IMR-90 (cell line): Measurements from ENCODE around the gene ADRA2B. TPM values are rescaled to one million over a fixed set of nuclear protein-coding genes. Genes with fewer than 3 reads are reported as not detected.

Experiments used
- ATAC-seq: fragments of 200-7000 bp; cut with Tn5 transposase; 2 replicates; pipeline ENCODE4 v1.9.1; 2020; ENCODE audit warnings: low read depth, mild to moderate bottlenecking, moderate library complexity
- BruUV-seq: library from RNA; stranded (reverse); fragments of 400-500 nt; replicated peaks from 2 replicates; lab custom pipeline; 2021; lab: Mats Ljungman, UMichigan
- CTCF ChIA-PET: fragments of 300-600 bp; formaldehyde crosslinking; extraction: SDS; loops from one replicate; lab custom pipeline; 2021; ENCODE audit warnings: antibody characterized with exemption; lab: Yijun Ruan, JAX
- POLR2A ChIA-PET: fragments of 300-600 bp; sonication (Branson Sonifier 250); formaldehyde crosslinking; loops from one replicate; lab custom pipeline; 2022; ENCODE audit warnings: antibody characterized with exemption; ENCODE audit not compliant: unreplicated experiment; lab: Charles Lee
- DNase-seq: peaks from one replicate; pipeline ENCODE4 v3.0.0; 2013
- H2AFZ ChIP-seq: replicated peaks from 2 replicates; pipeline ENCODE3; 2013; ENCODE audit warnings: low read length, mild to moderate bottlenecking; ENCODE audit not compliant: poor library complexity
- H2AK5ac ChIP-seq: 2 replicates; pipeline ENCODE4 v1.6.1; 2013; ENCODE audit warnings: low read depth, low read length, inconsistent platforms
- H2AK9ac ChIP-seq: replicated peaks from 2 replicates; pipeline ENCODE3; 2013; ENCODE audit warnings: mild to moderate bottlenecking, low read depth, low read length, moderate library complexity; ENCODE audit not compliant: poor library complexity
- H2BK120ac ChIP-seq: 2 replicates; pipeline ENCODE4 v1.6.1; 2013; ENCODE audit warnings: low read depth, low read length, inconsistent platforms
- H2BK15ac ChIP-seq: 3 replicates; pipeline ENCODE4 v1.6.1; 2013; ENCODE audit warnings: low read depth, low read length, inconsistent platforms
- H2BK20ac ChIP-seq: 2 replicates; pipeline ENCODE4 v1.6.1; 2013; ENCODE audit warnings: low read depth, mild to moderate bottlenecking, inconsistent platforms, low read length, moderate library complexity
- H2BK5ac ChIP-seq: 2 replicates; pipeline ENCODE4 v1.6.1; 2013; ENCODE audit warnings: mild to moderate bottlenecking, low read depth, low read length, inconsistent platforms; ENCODE audit not compliant: poor library complexity, severe bottlenecking
- H3K14ac ChIP-seq: replicated peaks from 2 replicates; pipeline ENCODE4 v1.6.1; 2013; ENCODE audit warnings: low read depth, low read length, inconsistent platforms
- H3K18ac ChIP-seq: 2 replicates; pipeline ENCODE4 v1.6.1; 2013; ENCODE audit warnings: low read depth, low read length, control low read depth
- H3K23ac ChIP-seq: 2 replicates; pipeline ENCODE4 v1.6.1; 2013; ENCODE audit warnings: low read depth, low read length, inconsistent platforms
- H3K27ac ChIP-seq: 2 replicates; pipeline ENCODE4 v1.5.1; 2013; ENCODE audit warnings: mild to moderate bottlenecking, control low read depth, low read length; ENCODE audit not compliant: insufficient read depth
- H3K27me3 ChIP-seq: 2 replicates; pipeline ENCODE4 v1.6.1; 2013; ENCODE audit warnings: low read length; ENCODE audit not compliant: control insufficient read depth, insufficient read depth
- H3K36me3 ChIP-seq: 2 replicates; pipeline ENCODE4 v1.6.1; 2013; ENCODE audit warnings: low read length, mixed read lengths; ENCODE audit not compliant: control insufficient read depth, insufficient read depth
- H3K4ac ChIP-seq: 2 replicates; pipeline ENCODE4 v1.6.1; 2013; ENCODE audit warnings: low read depth, low read length, inconsistent platforms
- H3K4me1 ChIP-seq: 2 replicates; pipeline ENCODE4 v1.6.1; 2013; ENCODE audit warnings: low read length, mixed read lengths; ENCODE audit not compliant: control insufficient read depth, insufficient read depth
- H3K4me2 ChIP-seq: 2 replicates; pipeline ENCODE4 v1.6.1; 2013; ENCODE audit warnings: low read depth, mild to moderate bottlenecking, control low read depth, low read length, moderate library complexity
- H3K4me3 ChIP-seq: 2 replicates; pipeline ENCODE4 v1.5.1; 2013; ENCODE audit warnings: low read depth, mild to moderate bottlenecking, control low read depth, low read length, moderate library complexity; ENCODE audit not compliant: insufficient read depth
- H3K56ac ChIP-seq: 2 replicates; pipeline ENCODE4 v1.6.1; 2013; ENCODE audit warnings: low read length, inconsistent platforms; ENCODE audit not compliant: insufficient read depth; ENCODE audit errors: extremely low read depth
- H3K79me1 ChIP-seq, 2 experiments: 2 replicates each; pipeline ENCODE4 v1.6.1; 2013; ENCODE audit warnings: low read length in 2 of 2, inconsistent platforms in 1 of 2, low read depth in 1 of 2
- H3K9ac ChIP-seq: 2 replicates; pipeline ENCODE4 v1.6.1; 2013; ENCODE audit warnings: low read depth, low read length, control low read depth
- H3K9me1 ChIP-seq: 2 replicates; pipeline ENCODE4 v1.6.1; 2013; ENCODE audit warnings: low read length, inconsistent platforms; ENCODE audit not compliant: insufficient read depth
- H3K9me3 ChIP-seq: 2 replicates; pipeline ENCODE4 v1.6.1; 2013; ENCODE audit warnings: low read length; ENCODE audit not compliant: control insufficient read depth, insufficient read depth
- H4K20me1 ChIP-seq: 2 replicates; pipeline ENCODE4 v1.6.1; 2013; ENCODE audit warnings: low read length, inconsistent platforms; ENCODE audit not compliant: insufficient read depth
- H4K5ac ChIP-seq: 2 replicates; pipeline ENCODE4 v1.6.1; 2013; ENCODE audit warnings: mild to moderate bottlenecking, low read depth, low read length, control low read depth
- H4K8ac ChIP-seq, 2 experiments: 2 replicates each; pipeline ENCODE4 v1.6.1; 2013; ENCODE audit warnings: low read depth in 2 of 2, low read length in 2 of 2, control low read depth in 1 of 2, inconsistent platforms in 1 of 2
- H4K91ac ChIP-seq: 2 replicates; pipeline ENCODE4 v1.6.1; 2013; ENCODE audit warnings: low read depth, low read length, inconsistent platforms; ENCODE audit not compliant: insufficient read depth
- BHLHE40 ChIP-seq: fragments of 150-350 bp; IDR thresholded peaks from 2 replicates; pipeline ENCODE4 v1.6.1; 2016; ENCODE audit warnings: mild to moderate bottlenecking, low read depth, low read length
- CHD1 ChIP-seq: IDR thresholded peaks from 2 replicates; pipeline ENCODE4 v1.6.1; 2012; ENCODE audit warnings: low read depth, low read length, improper control_type of control experiment
- CTCF ChIP-seq: conservative IDR thresholded peaks from 2 replicates; pipeline ENCODE4 v1.5.1; 2012; ENCODE audit warnings: mild to moderate bottlenecking, low read depth, low read length, improper control_type of control experiment
- ELK1 ChIP-seq: fragments of 150-350 bp; IDR thresholded peaks from 2 replicates; pipeline ENCODE4 v1.6.1; 2016; ENCODE audit warnings: low read depth, mild to moderate bottlenecking, low read length, moderate library complexity, borderline replicate concordance
- FOS ChIP-seq: fragments of 150-350 bp; IDR thresholded peaks from 2 replicates; pipeline ENCODE4 v1.6.1; 2016; ENCODE audit warnings: low read depth, low read length
- MAZ ChIP-seq: IDR thresholded peaks from 2 replicates; pipeline ENCODE4 v1.6.1; 2012; ENCODE audit warnings: low read depth, mild to moderate bottlenecking, low read length, improper control_type of control experiment, moderate library complexity, borderline replicate concordance
- MXI1 ChIP-seq: IDR thresholded peaks from 2 replicates; pipeline ENCODE4 v1.6.1; 2012; ENCODE audit warnings: low read depth, mild to moderate bottlenecking, low read length, moderate library complexity, borderline replicate concordance
- NFE2L2 ChIP-seq: fragments of 150-350 bp; IDR thresholded peaks from 2 replicates; pipeline ENCODE4 v1.6.1; 2016; ENCODE audit warnings: low read depth, mild to moderate bottlenecking, low read length
- POLR2A ChIP-seq: IDR thresholded peaks from 2 replicates; pipeline ENCODE4 v1.6.1; 2012; ENCODE audit warnings: mild to moderate bottlenecking, low read depth, low read length
- RAD21 ChIP-seq: IDR thresholded peaks from 2 replicates; pipeline ENCODE4 v1.6.1; 2012; ENCODE audit warnings: low read length, improper control_type of control experiment
- RCOR1 ChIP-seq: IDR thresholded peaks from 2 replicates; pipeline ENCODE4 v1.6.1; 2012; ENCODE audit warnings: mild to moderate bottlenecking, low read length, improper control_type of control experiment; ENCODE audit not compliant: insufficient replicate concordance
- RFX5 ChIP-seq: IDR thresholded peaks from 2 replicates; pipeline ENCODE4 v1.8.0; 2012; ENCODE audit warnings: low read depth, mild to moderate bottlenecking, low read length, moderate library complexity
- SMC3 ChIP-seq: fragments of 150-350 bp; IDR thresholded peaks from 2 replicates; pipeline ENCODE4 v1.6.1; 2016; ENCODE audit warnings: low read depth, mild to moderate bottlenecking, antibody characterized with exemption, low read length, moderate library complexity
- USF2 ChIP-seq: fragments of 150-350 bp; IDR thresholded peaks from 2 replicates; pipeline ENCODE4 v1.6.1; 2017; ENCODE audit warnings: mild to moderate bottlenecking, antibody characterized with exemption, low read length, low read depth
- WGBS, 2 experiments: methylation state at CpG; one replicate each; pipeline versions ENCODE4 v1.1.5 to v1.1.7; 2013; ENCODE audit warnings: missing lambda C conversion rate in 2 of 2; ENCODE audit not compliant: insufficient read length in 1 of 2; ENCODE audit errors: extremely low coverage in 2 of 2; 5-methylcytosine and 5-hydroxymethylcytosine counted together
- dilution Hi-C: fragments of 300-500 bp; cut with HindIII; formaldehyde crosslinking; loops from one replicate; pipeline ENCODE4 v1.14.3; 2018; ENCODE audit warnings: low sequenced_read_pairs; ENCODE audit not compliant: unreplicated experiment
- in situ Hi-C: fragments of 300-500 bp; cut with MboI; formaldehyde crosslinking; loops from 3 replicates; pipeline ENCODE4 v1.14.3; 2019; ENCODE audit warnings: low sequenced_read_pairs, inconsistent platforms, mixed read lengths
- intact Hi-C: fragments of 100-400 bp; cut with micrococcal nuclease; formaldehyde crosslinking; loops from 2 replicates; pipeline ENCODE4 v1.10.0; 2022
- polyA plus RNA-seq, 3 experiments: library from polyadenylated mRNA; depleted of rRNA; stranded (reverse); fragments of >200 nt; gene quantifications; 2 replicates each; pipeline ENCODE4 v1.2.3, GENCODE V29; 2012; ENCODE audit warnings: low replicate concordance in 1 of 3
- total RNA-seq: library from RNA; depleted of rRNA; stranded (reverse); fragments of >200 nt; gene quantifications from 2 replicates; pipeline ENCODE4 v1.2.3, GENCODE V29; 2012

ADRA2B gene
- total and polyA plus RNA-seq, 2 of the 4 experiments (the other 2 are of a cell fraction): not detected

DNA sequence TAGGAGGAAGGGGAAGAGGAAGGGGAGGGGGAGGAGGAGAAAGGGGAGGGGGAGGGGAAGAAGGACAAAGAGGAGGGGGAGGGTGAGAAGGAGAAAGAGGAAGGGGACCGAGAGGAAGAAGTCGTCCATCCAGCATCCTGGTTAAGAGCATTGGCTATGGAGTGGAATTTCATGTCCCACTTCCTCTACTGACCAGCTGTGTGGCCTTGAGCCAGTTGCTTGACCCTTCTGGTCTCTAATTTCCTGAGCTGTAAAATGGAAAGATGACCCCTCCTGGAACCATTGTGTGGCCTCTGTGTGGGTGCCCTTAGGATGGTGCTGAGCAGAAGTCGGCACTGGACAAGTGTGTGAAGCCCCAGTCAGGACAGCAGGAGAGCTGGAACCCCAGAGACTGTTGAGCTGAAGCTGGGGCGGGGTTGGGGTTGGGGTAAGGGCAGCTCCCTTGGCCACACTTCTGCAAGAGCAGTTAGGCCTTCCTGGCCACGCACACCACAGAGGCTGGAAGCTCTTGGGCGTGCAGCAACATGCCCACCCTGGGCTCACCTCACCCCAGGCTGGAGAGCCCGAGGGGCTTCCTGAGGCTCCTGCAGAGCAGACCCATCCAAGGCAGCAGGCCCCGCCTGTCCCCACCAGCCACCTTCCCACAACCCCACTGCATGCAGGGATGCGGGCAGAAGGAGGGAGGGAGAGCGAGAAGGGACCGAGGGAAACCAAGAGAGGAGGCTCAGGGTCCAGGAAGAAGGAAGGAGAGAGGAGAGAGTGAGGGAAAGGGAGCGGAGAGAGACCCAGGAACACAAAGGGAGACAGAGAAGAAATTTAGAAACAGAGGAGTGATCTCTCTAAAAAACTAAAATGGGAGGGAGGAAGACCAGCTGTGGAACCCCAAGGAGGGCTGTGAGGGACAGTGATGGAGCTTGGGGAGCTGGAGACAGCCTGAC lies 16.2 kb downstream of the ADRA2B start:
- Histone ChIP-seq H4K91ac (no peak overlapping the region), H2AFZ (no peak overlapping the region), H3K9me1 (no peaks in the 10 kb centered on the region), H3K27me3 (peaks cover 16% of the 10 kb centered on the region), H2AK5ac (no peak overlapping the region), H2BK20ac (no peak overlapping the region), H2AK9ac (no peak overlapping the region), H4K5ac (no peak overlapping the region), H4K20me1 (no peaks in the 10 kb centered on the region), H3K79me1 (no peaks in the 10 kb centered on the region), H3K18ac (no peak overlapping the region), H2BK5ac (no peak overlapping the region), H3K23ac (no peak overlapping the region), H3K4ac (no peak overlapping the region), H4K8ac (no peak overlapping the region), H2BK15ac (no peak overlapping the region), H2BK120ac (no peak overlapping the region), H3K9me3 (peaks cover 6% of the 10 kb centered on the region), H3K56ac (no peak overlapping the region), H3K4me2 (no peak overlapping the region), H3K27ac (no peak overlapping the region), H3K4me3 (no peak overlapping the region), H3K4me1 (peaks cover 2% of the 10 kb centered on the region; the same call in 1 of the 2 replicates), H3K9ac (no peak overlapping the region), H3K36me3 (no peaks in the 10 kb centered on the region), H3K14ac (no peak overlapping the region)
- in situ Hi-C loops (loop anchor here (25.0 kb wide), 1 partner anchor 88 kb away; no protein-coding TSS in a partner anchor), intact Hi-C loops (no loop called here), dilution Hi-C loops (no loop called here)
- BruUV-seq: no TSS peak
- CTCF ChIA-PET: interaction anchor here (1.2 kb wide), 1 partner anchor 17 kb away, joined by 4 read pairs; no protein-coding TSS in a partner anchor
- WGBS, 2 experiments: no CpG with 5 or more reads among the region's 12 CpGs
- ATAC-seq (no peak), DNase-seq (no peak)
- POLR2A ChIA-PET: no interaction called here
- no peak for TF ChIP-seq RAD21
- TF ChIP-seq BHLHE40: no peak
- TF ChIP-seq SMC3: no peak
- TF ChIP-seq MAZ: no peak
- TF ChIP-seq CHD1: no peak
- TF ChIP-seq RFX5: no peak
- TF ChIP-seq RCOR1: no peak
- no peak for TF ChIP-seq NFE2L2
- TF ChIP-seq CTCF: no peak
- no peak for TF ChIP-seq USF2
- TF ChIP-seq ELK1: no peak
- no peak for TF ChIP-seq POLR2A
- TF ChIP-seq MXI1: no peak
- no peak for TF ChIP-seq FOS
